ENCODE measurements around the gene ROBO1.

The ROBO1 gene

DNA sequence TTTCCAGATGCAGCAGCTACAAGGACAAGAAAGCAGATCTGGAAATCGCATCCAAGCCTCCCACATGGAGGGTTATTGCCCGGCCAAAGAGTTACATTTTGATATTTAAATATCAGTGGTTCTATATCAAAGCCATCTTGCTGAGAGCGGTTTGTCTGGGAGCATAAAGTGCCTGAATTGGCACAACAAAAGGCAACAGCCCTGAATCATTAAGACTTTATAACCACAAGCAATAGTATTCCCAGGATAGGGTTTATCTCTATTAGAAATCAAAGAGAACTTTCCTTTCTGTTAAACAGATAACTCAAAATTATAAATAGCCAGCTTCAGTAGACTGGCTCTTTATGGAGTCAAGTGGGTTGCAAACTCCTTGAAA, 564.7 kb downstream of the ROBO1 start:
- DNase-seq (ENCODE audit: low read depth, low spot score): no peak
- H3K9ac ChIP-seq (ENCODE audit: insufficient read length): no peak overlapping the region

DNA sequence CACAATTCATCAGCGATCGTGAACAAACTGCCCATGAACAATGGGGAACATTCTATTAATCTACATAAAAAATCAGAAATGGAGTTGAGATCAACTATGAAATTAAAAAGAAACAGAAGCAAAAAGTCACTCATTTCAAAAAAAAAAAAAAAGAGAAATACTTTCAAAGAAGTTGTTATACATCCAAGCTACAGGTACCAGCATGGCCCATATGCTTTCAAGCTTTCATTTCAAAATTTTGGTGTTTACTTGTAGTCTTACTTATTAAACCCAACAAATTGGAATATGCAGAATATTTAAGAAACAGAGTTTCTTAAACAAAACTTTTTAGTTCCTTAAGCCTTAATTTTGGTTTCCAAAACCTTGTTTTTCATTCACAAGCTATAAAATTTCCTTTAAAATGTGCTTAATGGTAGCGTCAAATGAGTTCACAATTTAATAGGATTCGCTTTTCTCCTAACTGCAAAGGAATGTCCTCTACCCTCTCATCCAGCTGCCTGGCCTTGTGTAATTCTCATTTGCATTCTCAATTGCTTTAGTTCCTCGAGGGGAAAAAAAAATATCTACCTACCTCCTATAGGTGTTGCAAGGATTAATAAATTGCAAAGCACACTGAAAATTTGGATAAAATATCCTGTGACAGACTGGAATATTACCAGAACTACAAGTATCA, 565.2 kb downstream of the ROBO1 start:
- Histone ChIP-seq H3K9ac (ENCODE audit: insufficient read length) (no peak overlapping the region), H3K4me3 (no peak overlapping the region), H3K27ac (no peak overlapping the region), H3K36me3 (ENCODE audit: insufficient read depth, low read length) (no peaks in the 10 kb centered on the region), H3K9me3 (ENCODE audit: low read depth, low read length) (no peaks in the 10 kb centered on the region)
- no peak for TF ChIP-seq FOXP2 (optimal IDR thresholded peaks at IDR 0.05; ENCODE audit: control extremely low read depth, extremely low read length, insufficient read depth)
- no peak for TF ChIP-seq POLR2AphosphoS5 (IDR thresholded peaks at IDR 0.05; ENCODE audit: borderline replicate concordance, low read depth, low read length)
- TF ChIP-seq EZH2 (IDR thresholded peaks at IDR 0.05): no peak
- no peak for DNase-seq (ENCODE audit: low read depth, low spot score)

More for the DNA sequence above, 564.7 kb downstream of the ROBO1 start:
- Histone ChIP-seq H3K27ac (no peak overlapping the region), H3K36me3 (ENCODE audit: insufficient read depth, low read length) (no peaks in the 10 kb centered on the region), H3K9me3 (ENCODE audit: low read depth, low read length) (no peaks in the 10 kb centered on the region), H3K4me3 (no peak overlapping the region)
- TF ChIP-seq EZH2 (IDR thresholded peaks at IDR 0.05) (no peak), POLR2AphosphoS5 (IDR thresholded peaks at IDR 0.05; ENCODE audit: borderline replicate concordance, low read depth, low read length) (no peak), FOXP2 (optimal IDR thresholded peaks at IDR 0.05; ENCODE audit: control extremely low read depth, extremely low read length, insufficient read depth) (no peak)

DNA sequence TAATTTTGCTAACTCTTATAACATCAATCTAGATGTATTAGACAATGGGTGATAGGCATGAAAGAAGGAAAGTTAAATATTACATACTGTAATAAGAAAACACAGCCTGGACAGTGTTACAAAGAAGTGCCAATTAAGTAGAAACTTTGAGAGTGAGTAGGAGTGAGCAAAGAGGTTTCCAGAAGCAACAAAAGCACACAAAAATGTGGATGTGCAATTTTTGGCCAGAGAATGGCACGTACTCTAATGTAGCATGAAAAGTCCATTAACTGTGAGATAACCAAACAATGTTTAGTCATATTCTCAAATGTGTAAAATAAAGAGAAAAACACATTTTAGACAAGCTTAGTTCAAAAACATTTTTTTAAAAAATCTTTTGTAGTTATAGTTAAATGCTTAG, 567.3 kb downstream of the ROBO1 start:
- Histone ChIP-seq H3K27ac (no peak overlapping the region), H3K9ac (ENCODE audit: insufficient read length) (no peak overlapping the region), H3K4me3 (no peak overlapping the region), H3K9me3 (ENCODE audit: low read depth, low read length) (no peaks in the 10 kb centered on the region), H3K36me3 (ENCODE audit: insufficient read depth, low read length) (no peaks in the 10 kb centered on the region)
- DNase-seq (ENCODE audit: low read depth, low spot score): no peak
- TF ChIP-seq POLR2AphosphoS5 (IDR thresholded peaks at IDR 0.05; ENCODE audit: borderline replicate concordance, low read depth, low read length) (no peak), FOXP2 (optimal IDR thresholded peaks at IDR 0.05; ENCODE audit: control extremely low read depth, extremely low read length, insufficient read depth) (no peak), EZH2 (IDR thresholded peaks at IDR 0.05) (no peak)

- H3K4me3 ChIP-seq: no peak overlapping the region
- DNase-seq (ENCODE audit: low read depth, low spot score): no peak
- H3K9me3 ChIP-seq (ENCODE audit: low read depth, low read length): no peaks in the 10 kb centered on the region
- no peak for TF ChIP-seq FOXP2 (optimal IDR thresholded peaks at IDR 0.05; ENCODE audit: control extremely low read depth, extremely low read length, insufficient read depth)
- no peak for TF ChIP-seq POLR2AphosphoS5 (IDR thresholded peaks at IDR 0.05; ENCODE audit: borderline replicate concordance, low read depth, low read length)
- TF ChIP-seq EZH2 (IDR thresholded peaks at IDR 0.05): no peak
- no peak overlapping the region for H3K9ac ChIP-seq (ENCODE audit: insufficient read length)
- H3K27ac ChIP-seq: no peak overlapping the region
- no peaks in the 10 kb centered on the region for H3K36me3 ChIP-seq (ENCODE audit: insufficient read depth, low read length)
Observed at GRCh38 chr3:79199966-79200365, 567.8 kb downstream of the ROBO1 start.

- Histone ChIP-seq H3K27ac (no peak overlapping the region), H3K4me3 (no peak overlapping the region), H3K9ac (ENCODE audit: insufficient read length) (no peak overlapping the region), H3K9me3 (ENCODE audit: low read depth, low read length) (no peaks in the 10 kb centered on the region), H3K36me3 (ENCODE audit: insufficient read depth, low read length) (no peaks in the 10 kb centered on the region)
- DNase-seq (ENCODE audit: low read depth, low spot score): no peak
- TF ChIP-seq EZH2 (IDR thresholded peaks at IDR 0.05) (no peak), POLR2AphosphoS5 (IDR thresholded peaks at IDR 0.05; ENCODE audit: borderline replicate concordance, low read depth, low read length) (no peak), FOXP2 (optimal IDR thresholded peaks at IDR 0.05; ENCODE audit: control extremely low read depth, extremely low read length, insufficient read depth) (no peak)
Observed at GRCh38 chr3:79187426-79187825, 580.4 kb downstream of the ROBO1 start.

- H3K36me3 ChIP-seq (ENCODE audit: insufficient read depth, low read length): no peaks in the 10 kb centered on the region
- no peaks in the 10 kb centered on the region for H3K9me3 ChIP-seq (ENCODE audit: low read depth, low read length)
- H3K4me3 ChIP-seq: no peak overlapping the region
- no peak overlapping the region for H3K9ac ChIP-seq (ENCODE audit: insufficient read length)
- TF ChIP-seq FOXP2 (optimal IDR thresholded peaks at IDR 0.05; ENCODE audit: control extremely low read depth, extremely low read length, insufficient read depth) (no peak), POLR2AphosphoS5 (IDR thresholded peaks at IDR 0.05; ENCODE audit: borderline replicate concordance, low read depth, low read length) (no peak), EZH2 (IDR thresholded peaks at IDR 0.05) (no peak)
- no peak overlapping the region for H3K27ac ChIP-seq
- no peak for DNase-seq (ENCODE audit: low read depth, low spot score)
Observed at GRCh38 chr3:79184251-79184650, 583.5 kb downstream of the ROBO1 start.

- no peak overlapping the region for H3K4me3 ChIP-seq
- no peak overlapping the region for H3K27ac ChIP-seq
- no peaks in the 10 kb centered on the region for H3K9me3 ChIP-seq (ENCODE audit: low read depth, low read length)
- no peak for TF ChIP-seq FOXP2 (optimal IDR thresholded peaks at IDR 0.05; ENCODE audit: control extremely low read depth, extremely low read length, insufficient read depth)
- TF ChIP-seq POLR2AphosphoS5 (IDR thresholded peaks at IDR 0.05; ENCODE audit: borderline replicate concordance, low read depth, low read length): no peak
- no peak for TF ChIP-seq EZH2 (IDR thresholded peaks at IDR 0.05)
- no peak overlapping the region for H3K9ac ChIP-seq (ENCODE audit: insufficient read length)
- no peak for DNase-seq (ENCODE audit: low read depth, low spot score)
- no peaks in the 10 kb centered on the region for H3K36me3 ChIP-seq (ENCODE audit: insufficient read depth, low read length)
Observed at GRCh38 chr3:79183496-79183895, 584.3 kb downstream of the ROBO1 start.

DNA sequence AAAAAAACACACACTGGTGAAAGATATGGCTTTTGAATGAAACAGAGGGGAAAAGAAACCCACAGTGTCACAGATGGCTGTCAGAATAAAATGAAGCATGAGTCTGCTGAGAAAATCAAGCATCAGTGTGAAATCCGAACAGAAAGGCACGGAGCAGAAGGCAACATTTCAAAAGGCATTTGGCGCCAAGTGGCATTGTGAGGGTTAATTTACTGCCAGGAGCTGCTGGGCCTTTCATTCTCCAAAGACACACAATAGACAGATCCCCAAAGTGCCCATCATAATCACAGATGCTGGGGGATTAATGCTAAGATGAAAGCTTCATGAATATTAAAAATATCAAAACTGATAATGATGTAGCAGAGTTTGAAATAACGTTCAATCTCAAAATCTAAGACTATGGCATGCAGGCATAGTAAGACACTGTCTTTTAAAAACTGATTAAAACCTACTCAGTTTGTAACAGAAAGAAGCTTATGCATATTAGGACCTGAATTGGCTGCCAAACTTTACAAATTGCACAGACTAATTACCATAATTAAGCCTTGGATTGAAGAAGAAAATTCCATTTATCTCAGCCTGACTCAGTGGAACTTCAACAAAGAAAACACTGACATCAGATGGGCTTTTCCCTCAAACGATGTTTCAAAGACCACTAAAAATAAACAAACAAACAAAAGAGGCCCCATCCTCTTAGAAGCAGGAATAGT, 589.2 kb downstream of the ROBO1 start:
- H3K36me3 ChIP-seq (ENCODE audit: insufficient read depth, low read length): no peaks in the 10 kb centered on the region
- H3K9ac ChIP-seq (ENCODE audit: insufficient read length): no peak overlapping the region
- H3K27ac ChIP-seq: no peak overlapping the region
- no peaks in the 10 kb centered on the region for H3K9me3 ChIP-seq (ENCODE audit: low read depth, low read length)
- DNase-seq (ENCODE audit: low read depth, low spot score): no peak
- H3K4me3 ChIP-seq: no peak overlapping the region
- TF ChIP-seq FOXP2 (optimal IDR thresholded peaks at IDR 0.05; ENCODE audit: control extremely low read depth, extremely low read length, insufficient read depth) (no peak), EZH2 (IDR thresholded peaks at IDR 0.05) (no peak), POLR2AphosphoS5 (IDR thresholded peaks at IDR 0.05; ENCODE audit: borderline replicate concordance, low read depth, low read length) (no peak)

Data from SK-N-MC (cell line).